ENCODE results near the gene ATXN7L1.
"Not testable (repeated sequence)": the region's sequence is repeated elsewhere in the genome, so short reads cannot be mapped to it uniquely, and the experiment has no call there.

Gene ATXN7L1

DNA sequence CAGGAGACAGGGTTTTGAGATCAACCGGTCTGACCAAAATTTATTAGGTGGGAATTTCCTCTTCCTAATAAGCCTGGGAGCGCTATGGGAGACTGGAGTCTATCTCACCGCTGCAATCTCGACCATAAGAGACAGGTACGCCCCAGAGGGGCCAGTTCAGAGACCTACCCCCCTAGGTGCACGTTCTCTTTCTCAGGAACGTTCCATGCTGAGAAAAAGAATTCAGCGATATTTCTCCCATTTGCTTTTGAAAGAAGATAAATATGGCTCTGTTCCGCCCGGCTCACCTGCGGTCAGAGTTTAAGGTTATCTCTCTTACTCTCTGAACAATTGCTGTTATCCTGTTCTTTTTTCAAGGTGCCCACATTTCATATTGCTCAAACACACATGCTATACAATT lies 179.2 kb downstream of the ATXN7L1 start:
- not testable (repeated sequence) for DNase-seq

DNA sequence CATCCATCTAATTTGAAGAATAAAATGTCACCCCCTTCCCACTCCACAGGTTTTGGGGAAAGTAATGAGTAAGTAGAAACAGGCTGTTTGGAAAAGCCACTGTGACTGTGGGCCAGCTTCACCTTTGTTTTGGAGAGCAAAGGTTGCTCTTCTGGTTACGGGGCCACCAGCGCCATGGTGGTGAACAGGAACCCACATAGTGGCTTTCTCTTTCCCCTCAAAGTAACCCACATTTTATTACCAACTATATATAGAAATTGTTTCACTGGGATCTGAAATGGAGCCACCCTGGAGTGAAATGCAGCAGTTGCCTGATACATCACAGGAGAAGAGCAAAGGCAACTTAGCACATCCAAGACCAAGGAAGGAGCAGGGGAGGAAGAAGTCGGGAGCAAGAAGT lies 182.8 kb downstream of the ATXN7L1 start:
- no peak for DNase-seq

DNA sequence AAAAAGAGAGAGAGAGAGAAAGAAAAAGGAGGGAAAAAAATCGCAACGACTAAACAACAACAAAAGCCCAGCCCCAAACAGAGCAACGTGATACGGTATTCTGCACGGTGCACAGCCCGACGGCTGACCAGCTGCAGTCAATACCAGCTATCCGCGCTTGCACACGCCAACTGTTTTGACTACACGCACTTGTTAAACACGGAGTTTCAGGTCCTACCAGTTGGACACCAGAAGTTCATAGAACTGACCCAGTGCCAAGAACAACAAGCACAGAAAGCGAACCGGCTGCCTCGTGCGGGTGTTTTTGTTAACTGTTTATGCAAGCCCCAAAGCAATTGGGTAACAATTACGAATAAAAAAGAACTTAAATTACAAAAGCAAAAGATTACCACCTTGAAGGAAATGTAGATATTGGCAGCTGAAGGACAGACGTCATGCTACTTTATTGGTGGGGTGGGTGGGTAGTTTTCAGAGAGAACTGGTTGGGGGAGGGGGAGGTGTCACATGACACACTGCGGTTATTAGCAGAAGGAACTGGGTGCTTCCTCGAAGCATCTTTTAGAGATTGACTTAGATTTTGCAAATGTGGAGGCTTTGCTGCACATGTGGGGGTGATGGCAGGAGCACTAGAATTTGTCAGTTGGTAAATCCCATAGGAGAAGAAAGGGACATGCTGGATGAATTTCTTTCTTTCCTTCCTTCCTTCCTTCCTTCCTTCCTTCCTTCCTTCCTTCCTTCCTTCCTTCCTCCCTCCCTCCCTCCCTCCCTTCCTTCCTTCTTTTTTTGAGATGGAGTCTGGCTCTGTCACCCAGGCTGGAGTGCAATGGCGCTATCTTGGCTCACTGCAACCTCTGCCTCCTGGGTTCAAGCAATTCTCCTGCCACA lies 184.5 kb downstream of the ATXN7L1 start:
- no peak for DNase-seq

DNA sequence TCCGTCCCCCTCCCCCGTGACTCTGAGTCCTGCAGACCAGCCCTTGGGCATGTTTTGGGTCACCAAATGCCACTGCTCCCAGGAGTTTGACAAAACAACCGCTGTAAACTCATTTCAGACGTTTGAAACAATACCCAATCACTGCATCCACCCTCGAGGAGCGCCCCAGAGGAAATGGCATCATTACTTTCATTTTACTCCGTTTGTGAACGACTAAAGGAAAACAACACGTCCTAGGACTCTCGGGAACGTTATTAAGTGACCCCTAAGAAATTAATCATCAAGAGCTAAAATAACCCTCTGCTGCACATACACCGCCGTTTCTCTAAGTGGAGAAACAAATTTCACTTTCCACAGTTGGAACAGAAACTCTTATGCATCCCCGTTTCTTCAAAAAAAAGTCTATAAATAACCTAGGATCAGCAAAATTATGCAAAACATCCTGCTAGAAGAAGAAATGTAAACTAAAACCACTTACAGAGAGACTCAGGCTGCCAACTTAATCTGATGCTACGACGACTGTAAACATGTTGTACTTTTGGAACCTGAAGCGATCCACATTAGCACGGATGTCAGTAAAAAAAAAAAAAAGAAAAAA lies 185.2 kb downstream of the ATXN7L1 start:
- DNase-seq, result no peak

DNA sequence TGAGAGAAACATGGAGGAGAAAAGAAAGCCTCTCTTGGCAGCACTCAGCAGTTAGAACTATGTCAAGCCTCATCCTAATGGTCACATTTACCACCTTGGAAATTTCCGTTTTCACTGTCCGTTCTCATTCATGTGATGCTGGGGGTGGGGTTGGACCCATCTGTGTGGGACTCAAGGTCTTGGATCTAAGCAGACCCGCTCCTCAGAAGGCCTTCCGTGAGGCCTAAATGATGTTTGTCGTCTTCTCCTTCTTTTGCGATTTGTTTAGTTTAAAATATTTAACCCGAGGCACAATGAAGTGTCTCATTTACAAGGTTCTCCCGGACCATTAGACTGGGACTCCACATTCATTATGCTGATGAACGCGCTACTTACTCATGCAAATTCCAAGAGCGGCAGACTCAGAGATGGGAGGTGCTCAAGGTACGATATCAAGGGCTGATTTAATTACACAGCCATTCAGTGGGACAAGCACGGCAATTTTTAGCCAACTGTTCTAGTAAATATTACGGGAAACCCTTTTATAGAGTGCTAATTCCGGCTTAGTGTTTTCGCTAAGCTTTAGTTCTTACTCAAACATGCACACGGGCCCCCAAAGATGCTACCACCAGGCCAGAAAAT lies 186.0 kb downstream of the ATXN7L1 start:
- no peak for DNase-seq

DNA sequence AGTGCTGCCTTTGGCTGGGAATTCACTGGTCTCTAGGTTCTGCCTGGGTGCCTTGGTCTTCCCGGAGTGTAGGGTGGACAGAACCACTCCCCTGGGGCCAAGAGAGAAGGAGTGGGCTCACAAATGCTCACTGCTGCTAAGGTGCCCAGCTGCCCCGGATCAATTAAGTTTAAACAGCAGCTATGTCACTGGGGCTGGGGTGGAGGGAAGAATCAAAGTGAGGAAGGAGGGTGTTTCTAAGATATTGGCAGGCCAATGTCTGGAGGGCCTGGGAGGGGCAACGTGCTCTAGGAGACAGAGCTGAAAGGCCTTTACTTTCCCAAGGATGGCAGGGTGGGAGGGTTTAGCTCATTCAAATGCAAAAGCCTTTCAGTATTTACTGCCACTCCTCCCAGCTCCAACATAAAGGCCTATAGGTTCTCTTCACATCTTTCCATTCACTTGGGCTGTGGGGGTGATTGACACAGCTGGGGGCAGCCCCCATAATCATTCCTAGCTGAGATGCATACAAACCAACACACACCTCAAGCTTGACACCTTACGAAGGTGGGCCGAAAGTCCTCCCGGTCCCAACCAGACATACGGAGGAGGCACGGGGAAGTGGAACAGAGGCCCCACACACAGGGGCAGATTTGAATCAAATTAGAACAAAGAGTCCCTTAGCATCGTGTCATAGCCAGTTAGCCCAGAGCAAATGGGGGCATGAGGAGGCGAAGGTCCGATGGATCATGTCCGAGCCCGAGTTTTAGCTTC lies 187.2 kb downstream of the ATXN7L1 start:
- DNase-seq, result no peak

DNA sequence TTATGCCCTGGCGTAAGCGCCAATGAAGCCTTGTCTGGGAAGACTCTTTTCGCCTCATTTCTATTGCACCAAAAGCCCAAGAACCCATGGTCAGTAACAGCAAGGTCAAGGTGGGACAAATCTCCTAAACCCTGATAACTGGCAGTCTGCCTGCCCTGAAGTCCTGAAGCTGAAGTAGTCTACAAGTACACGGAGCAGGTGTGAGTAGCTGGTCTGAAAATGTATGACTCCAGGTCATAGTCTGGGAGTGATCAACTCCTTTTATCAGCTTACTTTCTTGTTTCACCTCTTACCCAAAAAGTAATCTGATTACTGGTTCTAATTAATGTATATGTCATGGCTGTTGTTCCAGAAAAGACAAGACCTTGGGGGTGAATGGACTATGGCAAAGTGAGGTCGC lies 187.8 kb downstream of the ATXN7L1 start:
- no peak for DNase-seq

DNA sequence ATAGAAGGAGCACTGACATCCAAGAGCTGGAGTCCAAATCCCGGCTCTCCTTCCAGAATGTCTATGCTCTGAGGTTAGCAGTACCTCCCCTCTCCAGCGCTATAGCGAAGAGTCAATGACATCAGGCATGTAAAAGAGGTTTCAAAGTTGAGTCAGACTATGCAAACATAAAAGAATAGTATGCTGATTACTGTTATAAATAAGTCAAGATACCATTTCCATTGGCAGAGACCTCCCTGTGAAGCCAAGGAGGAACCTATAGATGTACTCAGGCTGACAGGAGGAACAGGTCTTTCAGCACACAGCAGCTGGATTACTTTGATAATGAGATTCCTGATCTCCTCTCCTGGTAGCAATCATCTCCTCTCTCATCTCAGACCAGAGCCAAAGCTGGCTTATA lies 191.2 kb downstream of the ATXN7L1 start:
- DNase-seq, result no peak

DNA sequence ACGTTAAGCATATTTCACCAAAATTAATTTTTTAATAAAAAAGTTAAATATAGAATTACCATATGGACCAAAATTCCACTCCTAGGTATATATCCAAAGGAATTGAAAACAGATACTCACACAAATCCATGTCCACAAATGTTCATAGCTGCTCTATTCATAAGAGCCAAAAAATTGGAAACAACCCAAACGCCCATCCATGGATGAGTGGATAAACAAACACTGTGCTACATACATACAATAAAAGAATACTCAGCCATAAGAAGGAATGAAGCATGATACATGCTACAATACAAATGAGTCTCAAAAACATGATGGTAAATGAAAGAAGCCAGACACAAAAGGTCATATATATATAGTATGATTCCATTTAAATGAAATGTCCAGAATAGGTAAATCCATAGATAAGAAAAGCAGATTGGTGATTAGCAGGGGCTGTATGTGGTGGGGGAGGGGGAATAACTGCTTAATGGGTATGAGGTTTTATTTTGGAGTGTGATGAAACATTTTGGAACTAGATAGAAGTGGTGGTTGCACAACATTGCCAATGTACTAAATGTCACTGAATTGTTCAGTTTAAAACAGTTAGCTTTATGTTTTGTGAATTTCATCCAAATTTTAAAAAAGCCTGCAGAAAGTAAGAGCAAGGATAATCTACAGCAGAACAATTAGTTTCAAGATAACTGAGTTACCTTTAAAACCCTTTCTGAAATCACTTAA lies 193.9 kb downstream of the ATXN7L1 start:
- DNase-seq, result peak; percentile 53

DNA sequence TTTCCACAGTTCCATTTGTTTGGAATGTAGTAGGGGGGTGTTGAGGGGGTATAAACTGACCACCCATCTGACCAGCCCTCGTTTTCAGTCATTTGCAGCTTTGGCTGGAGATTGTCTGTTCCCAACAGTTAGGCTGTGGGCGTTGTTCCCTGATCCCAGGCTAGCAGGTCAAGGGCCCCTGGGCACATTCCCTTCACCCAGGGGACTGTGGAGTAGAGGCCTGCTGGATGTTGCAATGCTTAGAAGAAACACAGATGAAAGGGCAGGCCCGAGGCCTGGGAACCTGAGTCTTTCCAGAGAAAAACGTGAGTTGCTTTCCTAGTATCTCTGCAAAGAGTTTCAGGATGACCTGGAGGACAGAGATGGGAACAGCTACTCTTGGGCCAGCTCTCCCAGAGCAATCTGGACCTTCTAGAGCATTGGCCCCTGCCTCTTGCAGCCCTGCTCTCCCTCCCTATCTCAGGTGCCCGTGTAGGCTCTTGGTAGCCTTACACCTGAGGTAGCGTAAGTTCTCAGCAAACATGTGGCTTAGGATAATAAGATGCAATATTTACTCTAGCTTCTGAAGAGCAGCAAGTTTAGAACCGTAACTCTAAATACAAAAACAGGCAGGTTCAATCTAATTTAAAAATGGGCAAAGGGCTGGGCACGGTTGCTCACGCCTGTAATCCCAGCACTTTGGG lies 195.8 kb downstream of the ATXN7L1 start:
- no peak for DNase-seq

DNA sequence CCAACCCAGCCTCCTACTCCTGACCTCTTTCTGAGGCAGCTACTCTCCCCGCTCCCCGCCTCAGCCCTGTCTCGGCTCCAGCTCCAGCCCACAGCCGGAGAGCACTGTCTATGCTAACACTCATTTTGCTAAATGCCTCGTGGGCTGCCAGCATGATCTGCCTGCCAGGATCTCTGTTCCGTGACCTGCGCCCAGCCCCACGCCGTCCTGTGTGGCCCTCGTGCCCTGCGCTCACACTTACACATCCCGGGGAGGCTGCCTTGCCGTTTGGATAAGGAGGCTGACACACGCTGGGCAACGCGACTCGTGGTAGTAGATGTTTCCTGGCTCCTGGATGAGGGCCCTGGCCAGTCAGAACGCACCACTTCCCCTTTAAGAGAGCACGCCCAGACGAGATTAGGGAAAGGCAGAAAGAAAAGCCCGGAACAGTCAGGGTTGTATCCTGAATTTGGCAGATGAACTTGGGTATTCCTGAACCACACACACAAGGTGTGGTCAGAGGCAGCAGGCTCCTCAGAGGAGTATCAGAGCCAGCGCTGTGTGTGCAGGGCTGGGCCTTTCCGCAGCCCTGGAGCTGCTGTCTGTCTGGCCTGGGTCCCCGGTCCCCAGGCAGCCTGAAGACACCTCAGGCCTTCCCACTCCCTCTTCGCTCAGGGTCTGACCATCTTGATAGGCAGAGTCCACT lies 197.4 kb downstream of the ATXN7L1 start:
- DNase-seq, result no peak

DNA sequence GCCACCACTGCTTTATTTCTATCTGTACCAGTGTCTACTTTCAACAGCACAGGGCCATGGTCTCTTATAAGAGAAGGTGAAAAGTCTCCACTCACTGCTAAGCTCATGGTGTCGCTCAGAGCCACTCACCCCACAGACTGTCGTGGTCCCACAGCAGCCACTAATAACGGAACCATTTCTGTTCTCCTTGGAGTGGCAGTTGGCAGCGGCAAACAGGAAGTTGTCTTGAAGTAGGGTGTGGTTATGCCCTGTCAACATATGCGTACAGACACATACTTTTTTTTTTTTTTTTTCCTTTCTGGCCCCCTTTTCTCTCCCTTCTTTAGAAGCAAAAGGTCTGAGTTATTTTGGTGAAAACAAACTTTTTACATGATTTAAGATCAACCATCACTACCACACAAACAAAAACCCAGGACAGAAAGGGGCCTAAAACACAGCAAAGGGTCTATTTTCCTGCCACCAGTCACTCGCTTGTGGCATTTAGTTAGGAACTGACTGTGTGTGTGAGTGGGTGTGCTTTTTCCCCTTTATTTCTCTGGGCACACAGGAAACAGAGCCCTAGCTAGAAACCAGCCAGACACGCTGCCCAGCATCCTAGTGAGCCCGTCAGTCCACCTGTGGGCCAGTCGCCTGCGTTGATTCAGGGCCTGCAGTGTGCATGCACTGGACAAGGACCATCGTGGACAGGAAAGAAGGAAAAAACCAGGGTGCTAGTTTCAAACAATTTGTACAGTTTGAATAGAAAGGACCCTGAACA lies 198.4 kb downstream of the ATXN7L1 start:
- no peak for DNase-seq

DNA sequence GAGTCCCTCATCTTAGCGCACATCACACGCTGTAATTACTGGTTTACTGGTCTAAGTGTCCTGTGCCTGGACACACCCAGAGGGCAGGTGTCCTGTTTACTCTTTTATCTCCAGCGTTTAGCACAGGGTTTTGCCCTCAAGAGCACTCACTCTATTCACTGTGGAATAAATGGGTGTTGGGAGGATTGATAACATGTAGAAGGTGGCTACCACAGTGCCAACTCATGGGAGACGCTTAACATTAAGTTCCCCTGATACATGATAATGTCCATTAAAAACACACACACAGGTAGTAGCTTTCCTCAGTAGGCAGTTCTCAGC lies 199.0 kb downstream of the ATXN7L1 start:
- DNase-seq, result no peak

DNA sequence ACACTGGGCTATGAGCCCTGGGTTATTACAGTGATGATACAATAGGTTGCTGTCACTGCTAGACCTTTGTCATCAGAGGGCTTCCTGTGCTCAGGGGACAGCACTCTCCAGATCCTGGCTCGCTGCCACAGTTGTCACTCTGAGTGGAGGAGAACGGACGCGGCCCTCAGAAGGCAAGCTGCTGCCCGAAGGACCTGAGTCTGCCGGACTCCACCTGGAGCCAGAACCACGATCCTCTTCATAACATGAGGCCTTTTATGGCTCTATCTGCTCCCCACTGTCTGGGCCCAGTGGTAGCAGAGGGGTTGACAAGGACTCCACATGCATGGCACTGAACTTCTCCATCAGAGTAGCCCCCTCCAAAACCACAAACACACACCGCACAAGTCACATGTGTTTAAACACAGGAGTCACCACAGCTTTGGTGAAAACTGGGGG lies 200.4 kb downstream of the ATXN7L1 start:
- DNase-seq, result peak; percentile 25

DNA sequence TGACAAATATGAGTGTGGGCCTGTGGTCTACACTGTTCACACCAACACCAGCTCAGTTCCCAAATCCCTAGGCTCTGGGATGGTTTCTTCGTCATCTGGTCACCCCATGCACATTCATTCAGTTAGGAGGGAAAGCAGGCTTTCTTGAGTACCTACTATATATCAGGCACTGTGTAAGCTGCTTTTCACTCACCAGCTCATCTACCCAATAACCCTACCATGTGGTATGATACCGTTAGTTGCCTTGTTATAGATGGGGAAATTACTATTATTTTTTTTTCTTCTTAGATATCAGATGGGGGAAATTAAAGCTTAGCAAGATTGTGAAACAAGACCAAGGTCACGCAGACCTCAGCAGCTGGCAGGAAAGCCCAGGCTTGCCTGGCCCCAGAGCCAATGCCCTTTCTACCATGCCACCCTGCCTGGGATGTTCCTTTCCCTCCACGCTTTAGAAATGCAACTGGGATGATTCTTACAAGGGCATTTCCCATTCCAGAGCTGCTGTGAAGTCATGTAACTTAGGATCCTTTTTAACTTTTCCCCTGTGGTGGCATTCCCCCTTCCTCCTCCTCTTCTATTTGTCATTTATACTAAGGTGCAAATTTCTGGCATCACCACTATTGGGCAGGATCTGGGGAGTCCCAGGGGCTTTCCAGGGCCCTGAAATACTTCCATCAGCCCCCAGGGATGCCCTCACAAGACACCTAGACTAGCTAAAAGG lies 202.0 kb downstream of the ATXN7L1 start:
- no peak for DNase-seq

DNA sequence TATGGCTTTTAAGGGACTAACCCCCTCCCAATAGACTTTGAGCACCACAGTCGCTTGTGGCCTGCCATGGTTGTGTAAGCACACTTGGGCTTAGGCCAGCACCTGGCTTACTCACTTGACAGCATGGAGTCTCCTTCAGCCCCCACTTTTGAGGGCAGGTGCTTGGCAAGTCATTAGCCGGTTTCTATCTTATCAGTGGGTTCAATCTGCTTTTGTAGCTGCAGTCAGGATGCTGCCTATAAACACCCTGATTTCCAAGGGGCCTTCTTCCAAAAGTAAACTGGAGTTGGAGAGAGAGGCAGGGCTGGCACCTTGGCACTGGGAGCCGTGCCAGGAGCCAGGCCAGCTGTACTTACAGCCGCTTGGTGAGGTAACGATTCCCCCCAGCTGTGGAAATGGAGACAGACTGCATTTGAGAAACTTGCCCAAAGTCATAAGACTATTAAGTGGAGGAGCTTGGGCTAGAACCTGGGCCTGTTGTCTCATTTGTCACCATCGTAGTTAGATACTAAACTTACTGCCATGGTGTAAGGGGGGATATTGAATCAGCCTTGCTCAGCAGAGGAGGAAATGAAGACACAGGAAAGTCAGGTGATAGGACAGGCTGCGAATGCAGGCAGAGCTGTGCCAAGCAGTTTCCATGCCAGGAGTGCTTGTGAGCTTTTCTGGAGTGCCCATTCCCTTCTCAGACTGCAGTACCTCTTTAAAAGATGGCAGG lies 202.9 kb downstream of the ATXN7L1 start:
- DNase-seq, result peak; percentile 94

DNA sequence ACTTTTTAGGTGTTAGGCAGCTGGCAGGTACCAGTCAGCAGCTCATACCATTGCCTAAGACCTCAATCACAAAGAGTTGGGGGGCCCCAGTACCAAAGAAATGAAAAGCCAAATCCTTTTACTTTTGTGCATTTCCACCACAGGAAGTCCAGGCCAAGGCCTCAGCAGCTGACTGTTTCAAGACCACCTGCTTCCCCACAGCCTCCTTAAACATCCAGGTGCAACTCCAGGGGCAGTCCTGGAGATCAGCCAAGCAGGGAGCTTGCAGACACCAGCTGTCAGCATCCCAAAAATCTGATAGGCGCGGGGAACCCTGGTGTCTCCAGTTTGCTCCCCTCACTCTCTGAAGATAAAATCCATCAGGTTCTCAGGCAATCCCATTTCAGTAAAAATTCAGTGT lies 203.6 kb downstream of the ATXN7L1 start:
- peak; percentile 36 for DNase-seq

DNA sequence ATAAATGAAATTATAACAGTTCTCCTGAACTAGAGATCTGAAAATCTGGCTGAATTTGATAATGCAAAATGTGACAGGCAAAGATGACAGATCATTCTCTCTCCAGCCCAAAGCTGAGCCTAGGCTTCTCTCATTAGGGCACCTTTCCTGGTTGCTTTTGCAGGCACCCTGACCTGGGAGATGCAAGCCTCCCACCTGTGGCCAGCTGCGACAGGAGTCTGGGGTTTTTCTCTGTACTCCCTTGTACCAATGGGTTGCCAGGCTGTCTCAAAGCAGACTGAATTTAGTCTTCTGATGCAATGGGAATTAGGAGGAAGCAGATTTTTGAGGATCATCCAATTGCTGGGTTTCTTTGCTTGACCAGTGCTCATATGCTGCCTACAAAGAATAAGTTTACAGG lies 210.1 kb downstream of the ATXN7L1 start:
- no peak for DNase-seq

DNA sequence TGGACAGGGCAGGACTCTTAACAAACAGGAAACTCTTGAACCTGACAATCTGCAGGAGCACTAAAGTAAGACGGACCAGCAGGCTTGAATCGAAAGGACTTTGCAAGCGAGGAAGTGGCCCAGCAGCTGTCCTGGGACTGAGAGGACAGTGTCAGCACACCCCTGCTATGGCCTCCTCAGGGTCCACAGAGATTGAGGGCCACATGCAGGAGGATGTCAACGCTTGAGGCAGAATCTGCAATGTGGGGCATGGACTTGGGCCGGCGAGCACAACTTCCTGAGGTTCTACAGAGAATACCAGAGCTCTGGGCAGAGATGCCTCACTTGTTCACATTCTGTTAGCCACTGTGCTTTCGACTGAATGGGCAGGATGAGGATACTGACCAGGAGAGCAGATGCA lies 210.7 kb downstream of the ATXN7L1 start:
- no peak for DNase-seq
